Measurements from ENCODE around the gene IRF3. TPM values are rescaled to one million over a fixed set of nuclear protein-coding genes. Genes with fewer than 3 reads are reported as not detected.
A peak's percentile ranks its signal among the peaks of the same experiment; 100 is the strongest.

IRF3 gene
- total and polyA plus RNA-seq, 2 of the 4 experiments (the other 2 are of a cell fraction) = 39.6 to 65.2 TPM

GRCh38 chr19:49636233-49636932 lies 29.3 kb downstream of the IRF3 start:
- 83% methylated on average over 12 of the region's 30 CpGs; no CpG with 5 or more reads in 1 of the 2 experiments for WGBS, 2 experiments (ENCODE audit: extremely low coverage in 2 of 2, insufficient read length in 1 of 2)

More at GRCh38 chr19:49636233-49636932, 29.3 kb downstream of the IRF3 start:
- Histone ChIP-seq H4K5ac (ENCODE audit: low read depth, low read length) (no peak overlapping the region), H4K91ac (ENCODE audit: insufficient read depth, low read depth, low read length) (no peak overlapping the region), H3K27ac (ENCODE audit: insufficient read depth, low read length) (no peak overlapping the region), H3K79me1 (ENCODE audit: low read depth in 1 of 2, low read length in 2 of 2) (peaks cover 6 to 57% of the 10 kb centered on the region in 2 experiments; a peak in 3 of 4 replicates), H2BK5ac (ENCODE audit: low read depth, low read length, poor library complexity, severe bottlenecking) (no peak overlapping the region), H2AK5ac (ENCODE audit: low read depth, low read length) (no peak overlapping the region; the same call in 1 of the 2 replicates), H3K4me1 (ENCODE audit: control insufficient read depth, insufficient read depth, low read length) (peaks cover 5% of the 10 kb centered on the region), H4K8ac (ENCODE audit: low read depth in 2 of 2, low read length in 2 of 2) (no peak overlapping the region), H2AK9ac (replicated peaks; ENCODE audit: low read depth, low read length, poor library complexity) (peak overlapping the region; percentile 90), H3K18ac (ENCODE audit: low read depth, low read length) (no peak overlapping the region), H2AFZ (replicated peaks; ENCODE audit: low read length, poor library complexity) (no peak overlapping the region), H3K4ac (ENCODE audit: low read depth, low read length) (no peak overlapping the region), H3K27me3 (ENCODE audit: control insufficient read depth, insufficient read depth, low read length) (no peaks in the 10 kb centered on the region), H2BK20ac (ENCODE audit: low read depth, low read length) (no peak overlapping the region), H3K9me3 (ENCODE audit: control insufficient read depth, insufficient read depth, low read length) (no peaks in the 10 kb centered on the region), H2BK120ac (ENCODE audit: low read depth, low read length) (no peak overlapping the region), H3K9me1 (ENCODE audit: insufficient read depth, low read length) (peaks cover 9% of the 10 kb centered on the region; the same call in 1 of the 2 replicates), H3K56ac (ENCODE audit: extremely low read depth, insufficient read depth, low read length) (no peak overlapping the region), H4K20me1 (ENCODE audit: insufficient read depth, low read length) (no peaks in the 10 kb centered on the region; the same call in 1 of the 2 replicates), H3K14ac (replicated peaks; ENCODE audit: low read depth, low read length) (no peak overlapping the region), H3K4me3 (ENCODE audit: insufficient read depth, low read depth, low read length) (no peak overlapping the region), H3K4me2 (ENCODE audit: low read depth, low read length) (no peak overlapping the region), H3K23ac (ENCODE audit: low read depth, low read length) (no peak overlapping the region), H2BK15ac (ENCODE audit: low read depth, low read length) (no peak overlapping the region), H3K9ac (ENCODE audit: low read depth, low read length) (no peak overlapping the region), H3K36me3 (ENCODE audit: control insufficient read depth, insufficient read depth, low read length) (peaks cover 14% of the 10 kb centered on the region)
- DNase-seq (no peak), ATAC-seq (ENCODE audit: low read depth) (no peak)
- ChIA-PET POLR2A (ENCODE audit: unreplicated experiment) (no interaction called here), CTCF (interaction anchor here (0.6 kb wide), 1 partner anchor 68 kb away, joined by 3 read pairs; no protein-coding TSS in a partner anchor)
- TF ChIP-seq MAFK (IDR thresholded peaks at IDR 0.05; ENCODE audit: low read depth, low read length) = no peak
- TF ChIP-seq BHLHE40 (IDR thresholded peaks at IDR 0.05; ENCODE audit: low read depth, low read length) = no peak
- no peak for TF ChIP-seq USF2 (IDR thresholded peaks at IDR 0.05; ENCODE audit: low read depth, low read length)
- no peak for TF ChIP-seq MAZ (IDR thresholded peaks at IDR 0.05; ENCODE audit: borderline replicate concordance, low read depth, low read length)
- TF ChIP-seq POLR2A (IDR thresholded peaks at IDR 0.05; ENCODE audit: low read depth, low read length) = no peak
- TF ChIP-seq FOS (IDR thresholded peaks at IDR 0.05; ENCODE audit: low read depth, low read length) = no peak
- no peak for TF ChIP-seq CTCF (conservative IDR thresholded peaks at IDR 0.05; ENCODE audit: low read depth, low read length)
- no peak for TF ChIP-seq SMC3 (IDR thresholded peaks at IDR 0.05; ENCODE audit: low read depth, low read length)
- no peak for TF ChIP-seq CHD1 (IDR thresholded peaks at IDR 0.05; ENCODE audit: low read depth, low read length)
- TF ChIP-seq RAD21 (IDR thresholded peaks at IDR 0.05; ENCODE audit: low read length) = no peak
- no peak for TF ChIP-seq NFE2L2 (IDR thresholded peaks at IDR 0.05; ENCODE audit: low read depth, low read length)
- no peak for TF ChIP-seq RFX5 (IDR thresholded peaks at IDR 0.05; ENCODE audit: low read depth, low read length)
- no peak for TF ChIP-seq CEBPB (IDR thresholded peaks at IDR 0.05; ENCODE audit: low read depth, low read length)
- no peak for TF ChIP-seq ELK1 (IDR thresholded peaks at IDR 0.05; ENCODE audit: borderline replicate concordance, low read depth, low read length)
- no peak for TF ChIP-seq RCOR1 (IDR thresholded peaks at IDR 0.05; ENCODE audit: insufficient replicate concordance, low read length)
- no peak for TF ChIP-seq MXI1 (IDR thresholded peaks at IDR 0.05; ENCODE audit: borderline replicate concordance, low read depth, low read length)
- no TSS peak for BruUV-seq (replicated peaks)
- intact Hi-C loops (cut with micrococcal nuclease) (no loop called here), in situ Hi-C loops (cut with MboI; ENCODE audit: low sequenced_read_pairs) (no loop called here), dilution Hi-C loops (cut with HindIII; ENCODE audit: low sequenced_read_pairs, unreplicated experiment) (no loop called here)

All from IMR-90 (cell line).